HFFc6 (cell line): Measurements from ENCODE around the gene ARSB. TPM values are rescaled to one million over a fixed set of nuclear protein-coding genes. Genes with fewer than 3 reads are reported as not detected.

Source experiments
- DNase-seq: peaks from one replicate; pipeline ENCODE4 v3.0.0-alpha.2; 2018
- H3K27ac Mint-ChIP-seq: 2 replicates; pipeline ENCODE4 v1.8.0; 2020; ENCODE audit warnings: mild to moderate bottlenecking, mixed read lengths
- H3K27me3 Mint-ChIP-seq: 2 replicates; pipeline ENCODE4 v1.8.0; 2021; ENCODE audit warnings: mild to moderate bottlenecking, moderate library complexity, mixed read lengths; ENCODE audit not compliant: insufficient read depth
- H3K36me3 Mint-ChIP-seq: 2 replicates; pipeline ENCODE4 v1.8.0; 2021; ENCODE audit warnings: low read depth, mixed read lengths
- H3K4me1 Mint-ChIP-seq: 2 replicates; pipeline ENCODE4 v1.8.0; 2020; ENCODE audit warnings: low read depth, mixed read lengths
- H3K4me3 Mint-ChIP-seq: 2 replicates; pipeline ENCODE4 v1.8.0; 2020; ENCODE audit warnings: mild to moderate bottlenecking, moderate library complexity, mixed read lengths
- H3K9me3 Mint-ChIP-seq: 2 replicates; pipeline ENCODE4 v1.8.0; 2020; ENCODE audit warnings: mild to moderate bottlenecking, mixed read lengths
- total RNA-seq, 6 experiments: library from RNA; stranded (reverse); fragmentation: NEBNext Ultra II Directional; extraction: Animal tissue kit (Norgen Biotek cat#: 25700); gene quantifications; 2 replicates in 1 of 6; 3 replicates in 5 of 6; pipeline ENCODE4 v1.2.3, GENCODE V29; 2021
- TF ChIP-seq, protein P1 (sequence below): fragments of 200-600 bp; sonication (generic); IDR thresholded peaks from 2 replicates; pipeline ENCODE4 v1.5.0; 2021; ENCODE audit warnings: antibody characterized with exemption, mild to moderate bottlenecking

Gene ARSB
- total RNA-seq, 6 experiments from 2014 or later = 24.4 to 32.7 (median 27.8) TPM

DNA sequence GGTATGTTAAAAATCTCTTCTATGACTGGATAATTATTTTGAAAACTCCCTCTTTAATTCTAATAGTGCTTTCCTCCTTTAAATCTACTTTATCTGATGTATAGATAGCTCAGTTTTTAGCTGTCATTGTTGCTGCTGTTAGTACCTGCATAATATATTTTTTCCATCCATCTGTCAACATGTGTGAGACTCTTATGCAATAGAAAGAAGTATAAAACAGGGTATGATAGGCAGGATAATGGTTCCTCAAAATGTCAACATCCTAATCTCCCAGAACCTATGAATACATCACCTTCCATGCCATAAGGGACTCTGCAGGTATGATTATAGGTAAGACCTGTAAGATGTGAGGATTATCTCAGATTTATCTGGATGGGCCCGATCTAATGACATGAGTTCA is 199.7 kb downstream of the ARSB start:
- Mint-ChIP-seq H3K27ac (no peak overlapping the region), H3K9me3 (no peaks in the 10 kb centered on the region), H3K36me3 (peaks cover 5% of the 10 kb centered on the region; the same call in 1 of the 2 replicates), H3K4me3 (no peak overlapping the region), H3K4me1 (peaks cover 14% of the 10 kb centered on the region), H3K27me3 (no peaks in the 10 kb centered on the region)
- TF ChIP-seq, protein P1, sequence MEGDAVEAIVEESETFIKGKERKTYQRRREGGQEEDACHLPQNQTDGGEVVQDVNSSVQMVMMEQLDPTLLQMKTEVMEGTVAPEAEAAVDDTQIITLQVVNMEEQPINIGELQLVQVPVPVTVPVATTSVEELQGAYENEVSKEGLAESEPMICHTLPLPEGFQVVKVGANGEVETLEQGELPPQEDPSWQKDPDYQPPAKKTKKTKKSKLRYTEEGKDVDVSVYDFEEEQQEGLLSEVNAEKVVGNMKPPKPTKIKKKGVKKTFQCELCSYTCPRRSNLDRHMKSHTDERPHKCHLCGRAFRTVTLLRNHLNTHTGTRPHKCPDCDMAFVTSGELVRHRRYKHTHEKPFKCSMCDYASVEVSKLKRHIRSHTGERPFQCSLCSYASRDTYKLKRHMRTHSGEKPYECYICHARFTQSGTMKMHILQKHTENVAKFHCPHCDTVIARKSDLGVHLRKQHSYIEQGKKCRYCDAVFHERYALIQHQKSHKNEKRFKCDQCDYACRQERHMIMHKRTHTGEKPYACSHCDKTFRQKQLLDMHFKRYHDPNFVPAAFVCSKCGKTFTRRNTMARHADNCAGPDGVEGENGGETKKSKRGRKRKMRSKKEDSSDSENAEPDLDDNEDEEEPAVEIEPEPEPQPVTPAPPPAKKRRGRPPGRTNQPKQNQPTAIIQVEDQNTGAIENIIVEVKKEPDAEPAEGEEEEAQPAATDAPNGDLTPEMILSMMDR = no peak
- no peak for DNase-seq

DNA sequence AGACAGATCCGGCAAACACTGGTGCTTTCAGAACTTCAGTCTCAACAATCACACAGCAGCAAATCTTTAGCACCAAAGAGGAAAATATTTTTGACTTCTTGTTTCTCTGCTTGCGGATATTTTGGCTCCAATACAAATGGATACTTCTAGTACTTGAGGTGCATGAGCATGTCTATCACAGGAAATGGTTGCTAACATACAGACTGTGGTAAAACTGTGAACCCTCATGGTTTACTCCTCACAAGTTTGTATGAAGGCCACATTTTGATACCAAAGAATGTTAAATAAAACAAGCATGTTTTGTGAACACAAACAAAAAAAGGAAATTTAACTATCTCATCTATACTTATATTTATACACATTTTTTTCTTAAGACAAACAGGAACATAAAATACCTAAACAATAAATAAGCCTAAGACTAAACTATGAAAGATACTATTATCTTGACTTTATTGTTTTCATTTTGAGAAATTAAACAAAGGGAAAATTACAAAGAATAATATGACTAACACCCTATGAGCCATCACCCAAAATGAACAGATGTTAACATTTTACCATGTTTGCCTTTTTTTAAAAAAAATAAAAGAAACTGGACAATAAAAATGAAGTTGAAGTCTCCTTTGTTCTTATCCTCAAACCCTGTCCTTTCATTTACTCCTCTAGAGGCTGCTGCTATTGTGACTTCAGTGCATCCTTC is 201.5 kb downstream of the ARSB start:
- Mint-ChIP-seq H3K27ac (no peak overlapping the region), H3K27me3 (no peaks in the 10 kb centered on the region; the same call in 1 of the 2 replicates), H3K4me3 (no peak overlapping the region), H3K4me1 (peaks cover 33% of the 10 kb centered on the region), H3K36me3 (peaks cover 11% of the 10 kb centered on the region; the same call in 1 of the 2 replicates), H3K9me3 (no peaks in the 10 kb centered on the region)
- TF ChIP-seq, protein P1 = no peak
- no peak for DNase-seq

DNA sequence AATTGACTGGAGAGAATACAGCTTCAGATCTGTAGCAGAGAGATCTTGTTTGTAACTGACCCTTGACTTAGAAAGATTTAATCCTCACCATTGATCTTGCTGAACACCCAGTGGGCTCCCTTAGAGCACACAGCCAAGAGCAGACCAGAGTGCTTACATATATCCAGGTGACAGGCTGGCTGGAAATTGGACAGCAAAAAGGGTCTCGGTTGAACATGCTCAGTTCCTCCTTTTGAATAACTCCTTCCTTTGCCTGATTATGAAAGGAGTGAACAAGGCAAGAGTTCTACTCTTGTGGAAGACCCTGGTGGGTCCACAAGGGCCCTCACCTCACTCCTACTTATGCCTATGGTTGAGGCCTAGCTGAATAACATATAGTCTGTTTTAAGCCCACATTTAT is 202.4 kb downstream of the ARSB start:
- no peaks in the 10 kb centered on the region for H3K9me3 Mint-ChIP-seq
- H3K4me1 Mint-ChIP-seq = peaks cover 38% of the 10 kb centered on the region
- no peak overlapping the region for H3K4me3 Mint-ChIP-seq
- no peaks in the 10 kb centered on the region; the same call in 1 of the 2 replicates for H3K27me3 Mint-ChIP-seq
- no peak for DNase-seq
- TF ChIP-seq, protein P1 = no peak
- H3K27ac Mint-ChIP-seq = no peak overlapping the region
- peaks cover 11% of the 10 kb centered on the region; the same call in 1 of the 2 replicates for H3K36me3 Mint-ChIP-seq

DNA sequence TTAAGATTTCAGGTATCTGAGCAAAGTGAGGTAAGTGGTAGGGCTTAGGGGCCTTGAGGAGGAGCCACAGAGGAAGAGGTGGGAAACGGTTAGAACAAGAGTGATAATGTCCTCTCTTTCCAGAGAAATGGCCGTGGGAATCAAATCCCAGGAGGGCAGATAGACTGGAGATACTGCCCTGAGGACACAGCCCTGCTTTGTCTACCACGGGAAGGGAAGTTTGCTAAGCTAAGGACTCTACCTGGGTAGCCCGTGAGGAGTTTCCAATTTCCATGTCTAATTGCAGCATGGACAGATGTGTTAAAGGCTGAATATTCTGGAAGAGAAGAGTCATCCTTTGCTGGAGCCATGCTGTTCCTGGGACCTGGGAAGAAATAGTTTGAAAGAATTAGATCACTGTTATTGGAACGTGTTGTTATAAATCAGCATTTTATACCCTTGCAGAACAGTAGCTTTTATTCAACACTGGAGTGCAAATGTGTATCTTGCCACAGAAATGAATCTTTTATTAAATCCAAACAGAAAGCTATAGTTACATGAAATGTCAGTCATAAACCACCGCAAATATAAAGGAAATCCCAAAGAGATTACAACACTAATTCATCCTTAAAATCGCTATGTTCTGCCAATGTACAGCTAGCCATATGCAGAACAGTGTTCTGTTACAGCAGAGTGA is 203.4 kb downstream of the ARSB start:
- H3K27ac Mint-ChIP-seq = no peak overlapping the region
- peaks cover 11% of the 10 kb centered on the region; the same call in 1 of the 2 replicates for H3K36me3 Mint-ChIP-seq
- no peaks in the 10 kb centered on the region; the same call in 1 of the 2 replicates for H3K27me3 Mint-ChIP-seq
- no peak overlapping the region for H3K4me3 Mint-ChIP-seq
- TF ChIP-seq, protein P1 = no peak
- H3K9me3 Mint-ChIP-seq = no peaks in the 10 kb centered on the region
- H3K4me1 Mint-ChIP-seq = peaks cover 38% of the 10 kb centered on the region
- DNase-seq = no peak

DNA sequence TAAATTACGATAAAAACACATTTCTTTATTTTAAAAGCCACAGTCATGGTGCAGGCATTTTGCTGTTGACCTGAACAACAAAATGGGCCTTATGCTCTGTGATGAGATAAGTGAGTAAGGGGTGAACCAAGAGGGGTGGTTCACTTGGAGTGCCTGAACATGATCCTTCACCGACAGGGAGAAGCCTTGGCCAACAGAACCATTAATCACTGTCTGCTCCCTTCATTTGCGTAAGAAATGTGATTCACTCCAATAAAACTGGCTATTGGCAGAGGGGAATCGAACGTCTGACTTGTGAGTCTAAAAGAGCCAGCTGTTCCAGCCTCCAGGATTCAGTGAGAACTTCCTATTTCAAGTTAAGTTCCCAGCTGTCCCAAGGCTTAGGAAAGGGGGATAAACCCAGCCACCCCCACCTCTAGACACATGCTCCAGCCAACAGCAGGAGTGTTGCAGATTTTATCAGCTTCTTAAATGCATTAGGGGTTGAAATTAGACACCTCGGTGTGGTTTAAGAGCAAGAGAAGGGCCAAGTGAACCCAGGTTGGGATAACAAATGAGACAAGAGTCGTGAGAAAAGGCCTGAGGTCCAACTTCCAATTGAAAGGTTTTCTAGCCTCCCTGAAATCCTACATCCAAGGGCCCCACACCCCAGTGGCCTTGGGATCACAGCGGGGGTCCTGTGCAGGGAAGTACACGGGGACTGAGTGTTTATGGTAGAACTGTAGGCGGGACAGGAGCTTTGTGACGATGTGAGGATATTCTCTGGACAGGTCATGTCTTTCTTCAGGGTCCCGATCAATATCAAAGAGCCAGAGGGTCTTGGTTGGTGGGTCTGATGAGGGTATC is 205.1 kb downstream of the ARSB start:
- Mint-ChIP-seq H3K36me3 (peaks cover 11% of the 10 kb centered on the region; the same call in 1 of the 2 replicates), H3K27ac (peak overlapping the region; percentile 64), H3K9me3 (no peaks in the 10 kb centered on the region), H3K4me3 (no peak overlapping the region), H3K27me3 (no peaks in the 10 kb centered on the region; the same call in 1 of the 2 replicates), H3K4me1 (peaks cover 38% of the 10 kb centered on the region)
- DNase-seq = peak; percentile 64
- TF ChIP-seq, protein P1 = no peak
